CD1c-positive myeloid dendritic cell (primary cell): ENCODE measurements around the gene VPS26B.

Source experiments
- DNase-seq: peaks from one replicate; pipeline ENCODE4 v3.0.0-alpha.2; 2016; ENCODE audit errors: extremely low spot score

Gene VPS26B

DNA sequence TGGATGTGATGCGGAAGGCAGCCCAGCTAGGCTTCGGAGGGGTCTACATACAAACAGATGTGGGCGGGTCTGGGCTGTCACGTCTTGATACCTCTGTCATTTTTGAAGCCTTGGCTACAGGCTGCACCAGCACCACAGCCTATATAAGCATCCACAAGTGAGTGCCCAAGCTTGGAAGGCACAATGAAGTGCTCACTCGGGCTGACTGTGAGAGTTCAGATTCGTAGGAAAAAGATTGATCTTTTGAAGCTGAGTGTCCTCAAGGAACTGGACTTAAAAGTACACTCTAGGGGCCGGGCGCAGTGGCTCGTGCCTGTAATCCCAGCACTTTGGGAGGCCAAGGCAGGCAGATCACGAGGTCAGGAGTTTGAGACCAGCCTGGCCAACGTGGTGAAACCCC, 32.6 kb downstream of the VPS26B start:
- no peak for DNase-seq

DNA sequence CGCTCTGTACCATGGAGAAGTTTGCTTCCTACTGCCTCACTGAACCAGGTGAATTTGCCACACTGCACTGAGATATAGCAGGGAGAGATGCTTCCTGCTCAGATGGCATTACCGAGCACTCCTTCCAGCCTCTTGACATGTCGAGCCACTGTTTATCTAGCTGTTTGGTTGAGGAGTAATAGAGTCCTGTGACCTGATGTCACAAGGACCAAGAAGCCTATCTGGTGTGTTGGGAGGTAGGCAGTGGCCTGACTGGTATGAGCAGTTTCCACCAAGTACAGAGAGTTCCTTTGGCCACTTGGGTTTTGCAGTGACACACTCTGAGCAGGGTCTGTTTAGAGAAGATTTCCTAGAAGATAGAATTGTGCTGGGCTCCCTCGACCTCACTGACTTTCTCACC, 34.1 kb downstream of the VPS26B start:
- DNase-seq, result no peak

DNA sequence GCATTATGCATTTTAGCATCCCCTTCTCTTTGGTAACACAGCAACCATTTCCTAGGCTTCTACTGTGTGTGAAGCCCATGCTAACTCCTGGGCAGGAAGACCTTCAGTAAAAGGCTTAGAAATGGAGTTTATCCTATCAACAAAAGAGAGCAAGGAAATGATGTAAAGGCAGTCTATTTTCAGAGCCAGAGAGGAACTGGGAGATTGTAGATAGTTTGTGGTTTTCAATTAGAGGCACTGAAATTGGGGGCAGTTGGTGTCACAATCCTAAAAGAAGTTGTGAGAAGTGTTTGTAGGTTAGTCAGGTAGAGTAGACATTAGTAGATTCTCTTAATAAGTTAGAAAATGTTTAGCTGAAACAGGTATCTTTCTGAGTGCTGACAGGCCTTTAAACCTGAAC, 36.0 kb downstream of the VPS26B start:
- DNase-seq, result peak; percentile 17

DNA sequence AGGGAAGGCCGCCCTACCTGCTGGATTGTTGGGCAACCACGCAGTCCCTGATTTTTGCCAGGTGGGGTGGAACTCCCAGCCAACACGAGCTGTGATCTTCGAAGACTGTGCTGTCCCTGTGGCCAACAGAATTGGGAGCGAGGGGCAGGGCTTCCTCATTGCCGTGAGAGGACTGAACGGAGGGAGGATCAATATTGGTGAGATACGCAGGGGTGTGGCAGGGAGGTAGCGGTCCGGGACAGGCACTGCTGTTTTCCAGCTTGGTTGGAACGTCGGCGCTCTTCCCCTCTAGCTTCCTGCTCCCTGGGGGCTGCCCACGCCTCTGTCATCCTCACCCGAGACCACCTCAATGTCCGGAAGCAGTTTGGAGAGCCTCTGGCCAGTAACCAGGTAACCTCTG, 36.5 kb downstream of the VPS26B start:
- DNase-seq, result no peak

DNA sequence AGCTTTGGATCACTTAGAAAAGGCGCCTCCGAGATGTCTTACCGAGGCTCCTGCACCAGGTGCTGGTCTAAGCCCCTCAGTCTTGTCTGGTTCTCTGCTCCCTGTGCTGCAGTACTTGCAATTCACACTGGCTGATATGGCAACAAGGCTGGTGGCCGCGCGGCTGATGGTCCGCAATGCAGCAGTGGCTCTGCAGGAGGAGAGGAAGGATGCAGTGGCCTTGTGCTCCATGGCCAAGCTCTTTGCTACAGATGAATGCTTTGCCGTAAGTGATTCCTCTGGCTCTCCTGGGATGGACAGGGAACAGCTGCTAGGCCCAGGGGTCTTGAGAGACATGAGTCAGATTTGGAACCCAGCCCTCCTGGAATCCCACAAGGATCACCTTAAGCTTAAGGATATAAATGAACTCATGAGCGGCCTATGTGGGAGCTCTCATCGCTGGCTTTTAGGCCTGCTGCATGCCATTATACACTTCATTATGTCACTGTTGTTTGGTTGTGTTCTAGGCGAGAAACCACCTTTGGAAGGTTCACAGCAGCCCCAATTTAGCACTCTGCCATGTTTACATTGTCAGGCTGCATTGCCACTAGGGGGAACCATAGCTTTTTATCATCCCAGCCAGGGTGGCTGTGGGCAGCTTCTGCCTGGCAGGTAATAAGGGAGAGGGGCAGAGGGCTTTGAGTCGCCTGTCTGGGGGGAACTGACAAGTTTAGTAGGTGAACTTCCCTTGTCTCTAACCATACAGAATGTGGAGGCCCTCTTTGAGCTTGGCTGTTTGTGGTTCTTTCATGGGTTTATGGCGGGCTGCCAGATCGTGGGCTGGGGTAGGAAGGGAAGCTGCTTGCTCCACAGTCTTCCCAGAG, 37.4 kb downstream of the VPS26B start:
- DNase-seq, result peak; percentile 21

DNA sequence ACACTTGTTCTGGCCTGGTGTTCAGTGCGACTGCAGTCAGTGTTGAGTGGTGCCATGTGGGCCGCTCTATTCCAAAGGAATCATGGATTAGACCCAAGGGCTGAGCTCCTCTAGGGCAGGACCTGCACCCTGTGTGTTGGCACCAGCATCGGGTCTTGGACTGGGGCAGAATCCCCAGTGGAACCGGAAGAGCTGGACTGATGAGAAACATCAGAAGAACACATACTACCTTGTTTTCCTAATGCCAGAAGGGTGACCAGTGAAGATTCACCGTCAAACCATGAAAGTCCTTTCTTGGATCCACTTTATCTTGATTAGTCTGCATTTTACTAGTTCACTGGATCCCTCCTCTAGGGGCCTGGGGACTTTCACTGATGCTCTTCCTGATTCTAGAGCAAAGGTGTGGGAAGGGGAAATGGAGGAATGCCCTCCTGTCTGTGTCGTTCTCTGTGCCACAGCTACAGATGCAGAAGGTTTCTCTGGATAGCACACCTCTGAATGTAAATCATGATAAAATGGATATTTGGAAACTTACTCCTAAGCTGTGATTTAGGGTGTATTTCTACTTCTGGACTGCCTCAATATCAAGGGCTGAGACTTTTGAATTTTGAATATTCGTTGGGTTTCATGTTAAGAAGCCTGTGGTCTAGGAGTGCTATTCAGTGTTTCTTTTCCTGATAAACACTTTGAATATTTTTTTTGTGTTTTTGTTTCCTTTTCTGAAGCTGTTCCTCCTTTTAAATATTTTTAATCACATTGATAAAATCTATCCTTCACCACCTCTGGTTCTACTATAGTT, 40.7 kb downstream of the VPS26B start:
- no peak for DNase-seq

DNA sequence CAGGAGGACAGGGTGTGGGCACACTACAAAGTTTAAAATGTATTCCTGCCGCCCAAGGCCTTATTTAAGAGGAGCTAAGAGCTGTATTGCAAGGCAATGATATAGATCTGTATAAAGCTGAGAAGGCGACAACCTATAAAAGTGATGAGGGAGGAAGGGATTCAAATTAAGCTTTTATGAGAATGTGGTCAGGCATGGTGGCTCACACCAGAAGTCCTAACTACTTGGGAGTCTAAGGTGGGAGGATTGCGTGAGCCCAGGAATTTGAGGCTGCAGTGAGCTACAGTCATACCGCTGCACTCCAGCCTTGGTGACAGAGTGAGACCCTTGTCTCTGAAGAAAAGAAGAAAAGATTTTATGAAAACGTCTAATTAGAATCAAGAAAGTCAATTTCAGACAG, 42.0 kb downstream of the VPS26B start:
- DNase-seq, result no peak

DNA sequence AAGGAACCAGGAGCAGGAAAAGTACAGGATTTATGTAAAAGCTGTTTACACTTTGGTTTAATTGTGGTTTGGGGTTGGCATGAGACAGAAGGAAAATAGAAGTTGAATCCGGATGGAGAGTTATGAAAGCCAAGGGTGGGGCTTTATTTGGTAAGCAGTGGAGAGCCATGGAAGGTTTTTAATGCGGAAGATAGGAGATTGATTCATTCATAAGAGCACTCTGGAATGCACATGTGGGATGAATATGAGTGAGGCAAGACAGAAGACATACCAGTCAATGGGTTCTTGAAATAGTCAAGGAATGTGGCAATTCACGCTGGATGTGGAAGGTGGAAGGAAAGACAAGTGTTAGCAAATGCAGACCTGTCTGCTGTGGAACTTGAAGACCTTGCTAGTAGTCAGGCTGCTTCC, 42.4 kb downstream of the VPS26B start:
- peak; percentile 73 for DNase-seq

DNA sequence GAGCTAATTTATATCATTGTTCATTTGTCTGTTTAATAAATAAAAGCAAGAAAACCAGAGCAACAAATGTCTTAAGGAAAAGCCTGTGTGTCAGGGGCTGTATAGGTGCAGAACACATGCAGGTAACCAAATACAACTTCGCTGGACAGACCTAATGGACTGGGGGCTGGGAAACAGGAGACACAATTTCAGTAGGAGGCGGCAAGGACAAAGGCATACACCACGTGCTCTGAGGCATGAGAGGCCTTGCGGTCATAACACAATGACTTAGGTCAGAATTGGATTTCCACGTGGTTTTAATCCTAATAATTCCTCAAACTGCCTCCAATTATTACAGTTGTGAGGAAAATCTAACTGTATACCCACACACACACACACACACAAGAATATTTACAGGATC, 43.0 kb downstream of the VPS26B start:
- no peak for DNase-seq

DNA sequence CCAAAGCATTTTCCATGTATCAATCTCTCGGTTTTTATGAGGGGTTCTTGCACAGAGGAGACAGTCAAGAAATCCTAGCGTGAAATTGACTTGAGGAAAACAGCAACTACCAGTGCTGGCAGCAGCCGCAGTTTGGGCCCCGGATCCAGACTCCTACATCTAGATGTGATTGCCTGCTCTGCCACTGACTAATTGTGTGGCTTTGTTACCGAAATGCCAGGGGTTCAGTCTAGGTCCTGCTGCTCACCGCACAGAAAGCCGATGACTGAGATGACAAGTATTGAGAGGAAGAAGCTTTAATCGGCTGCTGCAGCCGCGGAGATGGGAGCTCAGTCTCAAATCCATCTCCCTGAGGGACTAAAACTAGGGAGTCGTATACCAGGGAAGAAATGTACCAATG, 43.5 kb downstream of the VPS26B start:
- DNase-seq, result no peak

DNA sequence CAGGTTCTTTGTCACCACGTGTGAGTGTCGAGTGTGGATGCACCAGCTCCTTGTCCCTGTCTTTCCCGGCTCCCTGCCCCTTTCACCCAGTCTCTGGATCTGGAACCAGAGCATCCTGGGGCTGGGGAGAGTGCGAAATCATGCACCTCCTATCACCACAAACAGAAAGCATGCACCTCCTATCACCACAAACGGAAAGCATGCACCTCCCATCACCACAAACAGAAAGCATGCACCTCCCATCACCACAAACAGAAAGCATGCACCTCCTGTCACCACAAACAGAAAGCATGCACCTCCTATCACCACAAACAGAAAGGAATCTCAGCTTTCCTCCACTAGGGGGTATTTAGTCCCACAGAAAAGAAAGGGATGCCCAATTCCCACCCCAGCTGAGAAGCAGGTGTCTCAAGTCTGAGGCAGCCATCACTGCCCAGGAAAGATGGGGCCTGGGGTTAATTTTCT, 45.8 kb downstream of the VPS26B start:
- no peak for DNase-seq

DNA sequence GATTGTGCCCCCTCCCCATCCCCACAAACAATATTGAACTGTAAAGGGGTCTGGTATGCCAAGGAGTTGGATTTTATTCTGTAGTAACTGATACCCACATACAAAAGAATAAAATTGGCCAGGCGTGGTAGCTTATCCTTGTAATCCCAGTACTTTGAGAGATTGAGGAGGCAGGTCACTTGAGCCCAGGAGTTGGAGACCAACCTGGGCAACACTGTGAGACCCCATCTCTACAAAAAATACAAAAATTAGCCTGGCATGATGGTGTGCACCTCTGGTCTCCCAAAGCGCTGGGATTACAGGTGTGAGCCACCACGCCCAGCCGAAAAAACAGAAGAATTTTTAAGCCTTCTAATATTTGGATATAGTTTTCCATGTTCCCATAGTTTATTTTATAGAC, 47.5 kb downstream of the VPS26B start:
- DNase-seq, result no peak

DNA sequence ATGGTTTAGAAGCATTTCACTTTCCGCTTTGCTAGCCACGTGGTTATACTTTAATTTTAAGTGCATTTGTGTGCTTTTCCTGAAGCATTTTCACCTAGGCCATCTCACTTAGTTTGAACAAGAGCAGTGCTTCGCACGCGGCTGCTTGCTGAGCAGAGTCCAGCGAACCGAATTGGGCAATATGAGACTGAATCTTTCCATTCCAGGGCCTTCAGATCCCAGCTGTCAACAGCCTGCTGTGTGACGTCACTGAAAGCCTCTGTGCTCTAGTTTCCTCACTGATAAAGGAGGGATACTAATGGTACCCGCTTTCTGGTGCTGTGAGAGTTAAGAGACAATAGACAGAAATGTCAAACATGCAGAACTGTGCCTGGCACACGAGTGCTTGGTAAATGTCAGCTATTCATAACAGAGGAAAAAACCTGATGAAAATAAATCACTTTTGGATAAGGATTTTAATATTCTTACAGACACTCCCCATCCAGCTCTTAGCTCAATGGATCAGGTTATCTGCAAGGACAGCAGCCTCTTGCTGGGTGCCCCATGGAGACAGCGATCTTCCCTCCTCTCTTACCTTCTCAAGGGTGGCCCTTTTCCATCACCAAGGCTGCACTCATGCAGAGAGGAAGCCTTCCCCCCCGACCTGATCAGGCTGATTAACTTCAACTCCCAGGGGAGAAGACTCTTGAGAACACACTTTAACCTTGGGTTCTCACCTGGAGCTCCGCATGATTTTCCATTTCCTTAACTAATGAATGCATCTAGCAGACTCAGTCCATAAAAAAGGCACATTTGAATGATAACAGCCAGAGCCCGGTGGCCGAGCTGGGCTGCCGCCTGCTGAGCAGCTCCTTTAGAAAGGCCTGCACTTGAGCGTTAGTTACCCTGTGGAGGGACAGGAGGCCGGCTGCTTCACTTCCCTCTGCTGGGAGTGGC, 48.2 kb downstream of the VPS26B start:
- DNase-seq, result no peak

DNA sequence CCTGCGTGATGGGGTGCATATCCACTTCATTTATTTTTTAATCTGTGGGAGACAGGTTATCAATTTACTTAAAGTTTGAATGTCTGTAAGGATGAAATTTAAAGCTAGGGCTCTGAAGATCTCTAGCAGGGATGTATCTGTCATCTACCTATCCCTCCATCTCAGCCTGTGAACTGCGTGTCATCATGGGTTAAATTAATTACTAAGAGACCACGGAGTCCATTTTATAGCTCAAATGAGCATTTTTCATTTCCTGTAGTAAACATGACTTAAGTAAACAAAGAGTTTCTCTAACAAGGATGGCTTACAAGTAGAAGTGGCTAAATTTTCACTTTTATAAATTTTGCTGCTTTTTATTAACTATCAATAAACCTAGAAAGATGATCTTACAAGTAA, 48.8 kb downstream of the VPS26B start:
- no peak for DNase-seq

DNA sequence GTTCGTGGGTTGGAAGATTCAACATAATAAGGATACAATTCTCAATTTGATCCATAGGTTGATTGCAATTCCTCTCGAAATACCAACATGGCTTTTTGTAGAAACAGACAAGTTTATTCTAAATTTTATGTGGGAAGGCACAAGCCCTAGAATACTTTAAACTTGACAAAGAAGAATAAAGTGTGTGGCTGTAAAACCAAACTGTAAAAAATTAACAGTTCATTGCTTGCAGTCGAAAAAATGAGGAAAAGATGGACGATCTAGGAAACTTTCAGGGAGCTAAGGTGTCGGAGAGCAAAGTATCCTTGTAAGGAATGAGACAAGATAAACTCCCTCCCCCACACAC, 50.7 kb downstream of the VPS26B start:
- no peak for DNase-seq

DNA sequence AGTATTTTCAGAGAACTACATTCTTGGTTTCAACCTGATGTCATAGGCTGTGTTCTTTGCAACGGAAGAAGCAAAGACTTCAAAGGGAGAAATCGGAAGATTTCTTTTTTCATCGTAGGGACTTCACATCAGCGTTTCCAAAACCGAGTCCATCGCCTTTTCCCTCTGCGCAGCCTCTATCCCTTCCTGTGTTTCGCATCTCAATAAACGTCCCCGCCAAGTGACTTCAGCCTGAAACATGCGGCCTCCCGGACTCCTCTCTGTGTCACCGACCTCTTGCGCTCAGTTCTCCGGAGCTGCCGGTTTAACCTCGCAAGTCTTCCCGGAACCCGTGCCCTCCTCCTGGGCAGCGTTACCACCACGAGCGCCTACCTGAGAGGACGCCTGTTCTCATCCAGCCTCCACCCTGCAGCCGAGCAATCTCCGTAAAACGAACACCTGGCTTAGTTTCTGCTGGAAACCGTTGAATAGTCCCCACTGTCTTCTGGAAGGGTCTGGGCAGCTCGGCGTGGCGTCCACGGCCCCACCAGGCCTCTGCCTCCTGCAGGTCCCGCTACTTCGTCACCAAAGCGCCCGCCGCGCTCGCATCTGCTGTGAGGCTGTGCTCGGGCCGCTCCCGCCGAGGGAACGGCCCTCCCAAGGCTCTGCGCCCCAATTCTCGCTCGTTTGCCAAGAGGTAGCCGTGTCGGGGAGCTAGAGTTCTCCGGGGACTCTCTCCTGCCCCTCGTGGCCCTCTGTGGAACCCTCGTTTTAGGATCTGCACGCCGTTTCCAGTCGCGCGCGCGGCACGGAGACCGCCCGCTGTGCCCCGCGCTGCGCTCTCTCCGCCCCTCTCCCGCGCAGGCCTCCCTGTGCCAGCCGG, 51.3 kb downstream of the VPS26B start, which contains the start of gene GLB1L3:
GLB1L3 (plus strand) TSS at position 846 of the 862 bp plus-strand sequence. CDS start 362 bp downstream, outside the sequence.
- peak; percentile 60 for DNase-seq

DNA sequence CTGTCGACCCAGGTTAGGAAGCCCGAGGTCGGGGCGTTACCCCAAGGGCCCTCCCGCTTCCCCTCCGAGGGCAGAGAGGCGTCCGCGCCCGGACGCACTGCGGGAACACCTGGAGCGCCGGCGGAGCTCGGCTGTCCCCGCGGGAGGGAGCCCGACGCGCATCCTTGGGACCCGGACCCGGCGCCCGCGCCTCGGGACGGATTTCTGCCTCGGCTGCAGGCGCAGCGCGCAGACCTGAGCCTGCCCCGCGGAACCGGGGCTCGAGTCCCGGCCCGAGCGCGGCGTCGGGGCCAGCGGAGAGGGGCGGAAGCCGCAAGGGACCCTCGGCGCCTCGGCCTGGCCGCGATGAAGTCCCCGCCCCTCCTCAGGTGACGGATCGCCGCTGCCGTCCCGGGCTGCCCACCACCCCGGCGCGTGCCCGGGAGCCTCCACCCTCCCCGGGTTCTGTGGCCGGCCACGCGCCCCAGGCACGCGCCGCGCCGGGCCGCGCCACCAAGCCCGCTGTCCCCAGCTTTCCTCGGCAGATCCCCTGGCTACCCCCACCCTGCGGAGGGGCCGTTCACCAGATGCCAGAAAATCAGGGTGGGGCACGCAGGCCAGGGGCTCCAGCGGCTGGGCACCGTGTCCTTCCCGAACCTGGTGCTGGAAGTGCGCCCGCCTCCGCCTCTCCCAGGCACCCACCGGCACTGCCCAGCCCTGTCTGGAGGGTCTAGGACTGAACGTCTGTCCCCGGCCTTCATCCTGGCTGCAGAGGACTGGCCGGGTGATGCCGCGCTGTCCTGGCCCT, 52.1 kb downstream of the VPS26B start:
- DNase-seq, result no peak

DNA sequence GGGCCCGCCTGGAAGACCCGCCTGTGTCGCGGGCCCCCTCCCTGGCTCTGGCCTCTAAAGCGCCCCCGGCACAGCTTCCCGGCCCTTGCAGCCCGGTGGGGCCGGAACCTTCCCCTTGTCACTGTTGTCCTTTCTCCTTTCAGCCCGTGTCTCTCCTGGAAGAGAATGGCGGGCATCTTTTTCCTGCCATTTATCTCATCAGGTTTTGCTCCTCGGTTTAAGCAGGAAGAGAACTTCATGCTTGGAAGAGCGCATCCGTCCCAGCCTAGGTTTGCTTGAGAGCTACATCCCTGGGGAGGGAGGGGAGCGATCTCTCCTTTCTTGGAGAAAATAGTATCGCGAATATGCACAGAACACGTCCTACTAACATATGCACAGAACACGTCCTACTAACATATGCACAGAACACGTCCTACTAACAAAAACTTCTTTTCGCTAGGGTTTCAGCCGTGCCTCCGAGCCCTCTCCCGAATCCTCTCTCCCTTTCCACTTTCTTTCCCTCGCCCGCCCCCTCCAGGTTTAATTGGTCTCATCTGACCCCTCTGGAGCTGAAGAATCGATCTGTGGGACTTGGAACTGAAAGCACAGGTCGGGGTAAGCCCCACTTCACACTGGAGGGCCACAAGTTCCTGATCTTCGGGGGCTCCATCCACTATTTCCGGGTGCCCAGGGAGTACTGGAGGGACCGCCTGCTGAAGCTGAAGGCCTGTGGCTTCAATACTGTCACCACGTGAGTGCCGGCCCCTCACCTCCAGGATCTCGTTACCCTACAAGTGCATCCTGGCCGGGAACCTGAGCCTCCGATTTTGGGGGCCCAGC, 52.9 kb downstream of the VPS26B start:
- DNase-seq, result no peak

DNA sequence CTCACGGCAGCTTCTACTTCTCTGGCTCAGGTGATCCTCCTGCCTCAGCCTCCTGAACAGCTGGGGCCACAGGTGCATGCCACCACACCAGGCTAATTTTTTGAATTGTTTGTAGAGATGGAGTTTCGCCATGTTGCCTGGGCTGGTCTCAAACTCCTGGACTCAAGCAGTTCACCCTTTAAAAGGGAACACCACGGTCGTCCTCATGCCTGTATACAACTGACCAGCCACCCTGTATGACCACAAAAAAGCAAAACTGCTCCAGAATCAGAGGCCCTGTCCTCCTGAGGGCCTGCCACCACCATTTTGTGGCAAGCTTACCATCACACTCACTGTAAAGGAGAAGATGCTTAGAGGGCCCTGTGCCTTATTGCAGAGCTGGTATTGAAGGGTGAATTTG, 53.9 kb downstream of the VPS26B start:
- no peak for DNase-seq
